Measurements from ENCODE around the gene STK32B. TPM values are rescaled to one million over a fixed set of nuclear protein-coding genes. Genes with fewer than 3 reads are reported as not detected.

The STK32B gene
- total and polyA plus RNA-seq, 2 of the 8 experiments (the other 6 are each of a cell fraction or from before 2014, with no cell fraction given) = 2.3 to 2.5 TPM

DNA sequence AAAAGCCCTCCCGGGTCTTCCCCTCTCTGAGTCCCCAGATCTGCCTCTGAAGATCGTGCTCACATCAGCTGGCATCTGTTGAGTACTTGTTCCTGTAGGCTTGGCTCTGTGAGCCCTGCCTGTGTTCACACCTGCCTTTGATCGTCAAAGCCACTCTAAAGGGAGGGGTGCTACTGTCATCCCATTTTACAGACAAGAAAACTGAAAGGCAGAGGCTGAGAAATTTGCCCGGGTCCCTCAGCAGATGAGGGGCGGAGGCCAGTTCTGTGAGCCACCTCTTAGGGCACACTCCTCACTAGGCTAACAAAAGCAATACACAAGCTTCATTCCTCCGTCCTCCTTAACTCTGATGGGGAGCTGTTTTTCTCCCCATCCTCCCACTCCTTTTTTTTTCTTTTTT is 32.7 kb upstream of the STK32B start (continued):
- TF ChIP-seq, protein P1, sequence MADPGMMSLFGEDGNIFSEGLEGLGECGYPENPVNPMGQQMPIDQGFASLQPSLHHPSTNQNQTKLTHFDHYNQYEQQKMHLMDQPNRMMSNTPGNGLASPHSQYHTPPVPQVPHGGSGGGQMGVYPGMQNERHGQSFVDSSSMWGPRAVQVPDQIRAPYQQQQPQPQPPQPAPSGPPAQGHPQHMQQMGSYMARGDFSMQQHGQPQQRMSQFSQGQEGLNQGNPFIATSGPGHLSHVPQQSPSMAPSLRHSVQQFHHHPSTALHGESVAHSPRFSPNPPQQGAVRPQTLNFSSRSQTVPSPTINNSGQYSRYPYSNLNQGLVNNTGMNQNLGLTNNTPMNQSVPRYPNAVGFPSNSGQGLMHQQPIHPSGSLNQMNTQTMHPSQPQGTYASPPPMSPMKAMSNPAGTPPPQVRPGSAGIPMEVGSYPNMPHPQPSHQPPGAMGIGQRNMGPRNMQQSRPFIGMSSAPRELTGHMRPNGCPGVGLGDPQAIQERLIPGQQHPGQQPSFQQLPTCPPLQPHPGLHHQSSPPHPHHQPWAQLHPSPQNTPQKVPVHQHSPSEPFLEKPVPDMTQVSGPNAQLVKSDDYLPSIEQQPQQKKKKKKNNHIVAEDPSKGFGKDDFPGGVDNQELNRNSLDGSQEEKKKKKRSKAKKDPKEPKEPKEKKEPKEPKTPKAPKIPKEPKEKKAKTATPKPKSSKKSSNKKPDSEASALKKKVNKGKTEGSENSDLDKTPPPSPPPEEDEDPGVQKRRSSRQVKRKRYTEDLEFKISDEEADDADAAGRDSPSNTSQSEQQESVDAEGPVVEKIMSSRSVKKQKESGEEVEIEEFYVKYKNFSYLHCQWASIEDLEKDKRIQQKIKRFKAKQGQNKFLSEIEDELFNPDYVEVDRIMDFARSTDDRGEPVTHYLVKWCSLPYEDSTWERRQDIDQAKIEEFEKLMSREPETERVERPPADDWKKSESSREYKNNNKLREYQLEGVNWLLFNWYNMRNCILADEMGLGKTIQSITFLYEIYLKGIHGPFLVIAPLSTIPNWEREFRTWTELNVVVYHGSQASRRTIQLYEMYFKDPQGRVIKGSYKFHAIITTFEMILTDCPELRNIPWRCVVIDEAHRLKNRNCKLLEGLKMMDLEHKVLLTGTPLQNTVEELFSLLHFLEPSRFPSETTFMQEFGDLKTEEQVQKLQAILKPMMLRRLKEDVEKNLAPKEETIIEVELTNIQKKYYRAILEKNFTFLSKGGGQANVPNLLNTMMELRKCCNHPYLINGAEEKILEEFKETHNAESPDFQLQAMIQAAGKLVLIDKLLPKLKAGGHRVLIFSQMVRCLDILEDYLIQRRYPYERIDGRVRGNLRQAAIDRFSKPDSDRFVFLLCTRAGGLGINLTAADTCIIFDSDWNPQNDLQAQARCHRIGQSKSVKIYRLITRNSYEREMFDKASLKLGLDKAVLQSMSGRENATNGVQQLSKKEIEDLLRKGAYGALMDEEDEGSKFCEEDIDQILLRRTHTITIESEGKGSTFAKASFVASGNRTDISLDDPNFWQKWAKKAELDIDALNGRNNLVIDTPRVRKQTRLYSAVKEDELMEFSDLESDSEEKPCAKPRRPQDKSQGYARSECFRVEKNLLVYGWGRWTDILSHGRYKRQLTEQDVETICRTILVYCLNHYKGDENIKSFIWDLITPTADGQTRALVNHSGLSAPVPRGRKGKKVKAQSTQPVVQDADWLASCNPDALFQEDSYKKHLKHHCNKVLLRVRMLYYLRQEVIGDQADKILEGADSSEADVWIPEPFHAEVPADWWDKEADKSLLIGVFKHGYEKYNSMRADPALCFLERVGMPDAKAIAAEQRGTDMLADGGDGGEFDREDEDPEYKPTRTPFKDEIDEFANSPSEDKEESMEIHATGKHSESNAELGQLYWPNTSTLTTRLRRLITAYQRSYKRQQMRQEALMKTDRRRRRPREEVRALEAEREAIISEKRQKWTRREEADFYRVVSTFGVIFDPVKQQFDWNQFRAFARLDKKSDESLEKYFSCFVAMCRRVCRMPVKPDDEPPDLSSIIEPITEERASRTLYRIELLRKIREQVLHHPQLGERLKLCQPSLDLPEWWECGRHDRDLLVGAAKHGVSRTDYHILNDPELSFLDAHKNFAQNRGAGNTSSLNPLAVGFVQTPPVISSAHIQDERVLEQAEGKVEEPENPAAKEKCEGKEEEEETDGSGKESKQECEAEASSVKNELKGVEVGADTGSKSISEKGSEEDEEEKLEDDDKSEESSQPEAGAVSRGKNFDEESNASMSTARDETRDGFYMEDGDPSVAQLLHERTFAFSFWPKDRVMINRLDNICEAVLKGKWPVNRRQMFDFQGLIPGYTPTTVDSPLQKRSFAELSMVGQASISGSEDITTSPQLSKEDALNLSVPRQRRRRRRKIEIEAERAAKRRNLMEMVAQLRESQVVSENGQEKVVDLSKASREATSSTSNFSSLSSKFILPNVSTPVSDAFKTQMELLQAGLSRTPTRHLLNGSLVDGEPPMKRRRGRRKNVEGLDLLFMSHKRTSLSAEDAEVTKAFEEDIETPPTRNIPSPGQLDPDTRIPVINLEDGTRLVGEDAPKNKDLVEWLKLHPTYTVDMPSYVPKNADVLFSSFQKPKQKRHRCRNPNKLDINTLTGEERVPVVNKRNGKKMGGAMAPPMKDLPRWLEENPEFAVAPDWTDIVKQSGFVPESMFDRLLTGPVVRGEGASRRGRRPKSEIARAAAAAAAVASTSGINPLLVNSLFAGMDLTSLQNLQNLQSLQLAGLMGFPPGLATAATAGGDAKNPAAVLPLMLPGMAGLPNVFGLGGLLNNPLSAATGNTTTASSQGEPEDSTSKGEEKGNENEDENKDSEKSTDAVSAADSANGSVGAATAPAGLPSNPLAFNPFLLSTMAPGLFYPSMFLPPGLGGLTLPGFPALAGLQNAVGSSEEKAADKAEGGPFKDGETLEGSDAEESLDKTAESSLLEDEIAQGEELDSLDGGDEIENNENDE (IDR thresholded peaks at IDR 0.05; ENCODE audit: insufficient replicate concordance, low read length) = no peak
- TF ChIP-seq, protein P2, sequence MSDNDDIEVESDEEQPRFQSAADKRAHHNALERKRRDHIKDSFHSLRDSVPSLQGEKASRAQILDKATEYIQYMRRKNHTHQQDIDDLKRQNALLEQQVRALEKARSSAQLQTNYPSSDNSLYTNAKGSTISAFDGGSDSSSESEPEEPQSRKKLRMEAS (IDR thresholded peaks at IDR 0.05) = no peak

Measured in H1 (cell line).